Mesenchymal stem cell (in vitro differentiated cells and primary cell): ENCODE data around the gene CACNA1C.
A peak's percentile ranks its signal among the peaks of the same experiment; 100 is the strongest.

Source experiments
- DNase-seq: peaks from one replicate; pipeline ENCODE4 v3.0.0-alpha.2; 2013
- H2AFZ ChIP-seq: one replicate; pipeline ENCODE4 v1.6.1; 2013; ENCODE audit warnings: low read depth, mild to moderate bottlenecking, control low read depth, inconsistent platforms, low read length, moderate library complexity
- H2AK5ac ChIP-seq: 2 replicates; pipeline ENCODE4 v1.6.1; 2013; ENCODE audit warnings: low read length, moderate library complexity, mild to moderate bottlenecking, inconsistent platforms; ENCODE audit not compliant: severe bottlenecking
- H2BK120ac ChIP-seq: one replicate; pipeline ENCODE4 v1.6.1; 2013; ENCODE audit warnings: low read depth, mild to moderate bottlenecking, inconsistent platforms, low read length, moderate library complexity
- H2BK12ac ChIP-seq, 2 experiments: one replicate each; pipeline ENCODE4 v1.6.1; 2013; ENCODE audit warnings: inconsistent platforms in 2 of 2, low read length in 2 of 2, mild to moderate bottlenecking in 2 of 2, moderate library complexity in 2 of 2, control low read depth in 1 of 2
- H2BK15ac ChIP-seq: one replicate; pipeline ENCODE4 v1.6.1; 2013; ENCODE audit warnings: mild to moderate bottlenecking, low read depth, inconsistent platforms; ENCODE audit not compliant: poor library complexity, severe bottlenecking
- H2BK5ac ChIP-seq: 2 replicates; pipeline ENCODE4 v1.6.1; 2013; ENCODE audit warnings: low read depth, mild to moderate bottlenecking, low read length, control low read depth, inconsistent platforms; ENCODE audit not compliant: poor library complexity, severe bottlenecking
- H3K14ac ChIP-seq, 2 experiments: one replicate each; pipeline ENCODE4 v1.6.1; 2013; ENCODE audit warnings: inconsistent platforms in 2 of 2, low read length in 2 of 2, control low read depth in 1 of 2, mild to moderate bottlenecking in 1 of 2, moderate library complexity in 1 of 2
- H3K18ac ChIP-seq, 2 experiments: one replicate each; pipeline ENCODE4 v1.6.1; 2013; ENCODE audit warnings: inconsistent platforms in 2 of 2, low read length in 2 of 2, control low read depth in 1 of 2, low read depth in 1 of 2, mild to moderate bottlenecking in 1 of 2
- H3K23ac ChIP-seq, 2 experiments: one replicate each; pipeline ENCODE4 v1.6.1; 2013; ENCODE audit warnings: inconsistent platforms in 2 of 2, low read length in 2 of 2, mild to moderate bottlenecking in 2 of 2, moderate library complexity in 2 of 2, control low read depth in 1 of 2
- H3K27ac ChIP-seq: 2 replicates; pipeline ENCODE4 v1.5.1; 2013; ENCODE audit warnings: mild to moderate bottlenecking, moderate library complexity, low read length, control low read depth, inconsistent platforms; ENCODE audit not compliant: poor library complexity, severe bottlenecking
- H3K27me3 ChIP-seq, 2 experiments: 2 replicates each; pipeline versions ENCODE4 v1.6.1 to v1.7.0; 2013; ENCODE audit warnings: low read length in 2 of 2, mild to moderate bottlenecking in 2 of 2, moderate library complexity in 2 of 2, control low read depth in 1 of 2, inconsistent platforms in 1 of 2; ENCODE audit not compliant: control insufficient read depth in 1 of 2, insufficient read depth in 1 of 2
- H3K36me3 ChIP-seq, 2 experiments: 2 replicates each; pipeline versions ENCODE4 v1.6.1 to v1.7.0; 2013; ENCODE audit warnings: low read length in 2 of 2, control low read depth in 1 of 2, inconsistent platforms in 1 of 2, low read depth in 1 of 2, mild to moderate bottlenecking in 1 of 2; ENCODE audit not compliant: insufficient read depth in 2 of 2, control insufficient read depth in 1 of 2
- H3K4ac ChIP-seq, 2 experiments: one replicate each; pipeline ENCODE4 v1.6.1; 2013; ENCODE audit warnings: inconsistent platforms in 2 of 2, low read length in 2 of 2, mild to moderate bottlenecking in 2 of 2, moderate library complexity in 2 of 2, control low read depth in 1 of 2, low read depth in 1 of 2
- H3K4me1 ChIP-seq: 2 replicates; pipeline ENCODE4 v1.6.1; 2013; ENCODE audit warnings: low read depth, low read length, control low read depth; ENCODE audit not compliant: control insufficient read depth, insufficient read depth
- H3K4me2 ChIP-seq: 2 replicates; pipeline ENCODE4 v1.6.1; 2013; ENCODE audit warnings: low read length, mild to moderate bottlenecking, inconsistent platforms; ENCODE audit not compliant: poor library complexity, severe bottlenecking
- H3K4me3 ChIP-seq, 2 experiments: 2 replicates each; pipeline versions ENCODE4 v1.5.1 to v1.7.0; 2013; ENCODE audit warnings: low read length in 2 of 2, mild to moderate bottlenecking in 2 of 2, control low read depth in 1 of 2, low read depth in 1 of 2; ENCODE audit not compliant: insufficient read depth in 1 of 2
- H3K79me1 ChIP-seq: replicated peaks from 2 replicates; pipeline ENCODE4 v1.6.1; 2013; ENCODE audit warnings: mild to moderate bottlenecking, control low read depth, low read length, inconsistent platforms; ENCODE audit not compliant: poor library complexity, severe bottlenecking
- H3K9ac ChIP-seq: 2 replicates; pipeline ENCODE4 v1.7.0; 2013; ENCODE audit warnings: mild to moderate bottlenecking, low read length, moderate library complexity
- H3K9me3 ChIP-seq: 2 replicates; pipeline ENCODE4 v1.7.0; 2013; ENCODE audit warnings: mild to moderate bottlenecking, low read length; ENCODE audit not compliant: control insufficient read depth
- H4K8ac ChIP-seq: one replicate; pipeline ENCODE4 v1.6.1; 2013; ENCODE audit warnings: inconsistent platforms, mild to moderate bottlenecking, low read length, moderate library complexity
- H4K91ac ChIP-seq: one replicate; pipeline ENCODE4 v1.6.1; 2013; ENCODE audit warnings: mild to moderate bottlenecking, low read length, inconsistent platforms
- WGBS: methylation state at CpG from one replicate; pipeline ENCODE4 v1.1.7; 2013; ENCODE audit warnings: mixed read lengths; 5-methylcytosine and 5-hydroxymethylcytosine counted together

Gene CACNA1C

GRCh38 chr12:2192231-2192630, 139.4 kb downstream of the CACNA1C start:
- no peak overlapping the region for H3K9ac ChIP-seq
- no peak overlapping the region for H2AFZ ChIP-seq
- H3K4ac ChIP-seq, result no peak overlapping the region
- H3K23ac ChIP-seq, result no peak overlapping the region
- H3K79me1 ChIP-seq, result no peaks in the 10 kb centered on the region
- no peak overlapping the region for H2BK5ac ChIP-seq
- H3K14ac ChIP-seq, result no peak overlapping the region
- peaks cover 12% of the 10 kb centered on the region for H3K4me1 ChIP-seq
- H2AK5ac ChIP-seq, result no peak overlapping the region
- peak overlapping the region in 1 of 2 experiments; percentile 44 for H2BK12ac ChIP-seq
- H2BK15ac ChIP-seq, result no peak overlapping the region
- no peaks in the 10 kb centered on the region for H3K27me3 ChIP-seq
- H3K9me3 ChIP-seq, result no peaks in the 10 kb centered on the region
- no peak overlapping the region for H3K4me2 ChIP-seq
- H3K27ac ChIP-seq, result no peak overlapping the region
- H3K36me3 ChIP-seq, result peaks cover 6 to 16% of the 10 kb centered on the region in 2 experiments
- DNase-seq, result no peak
- no peak overlapping the region for H4K8ac ChIP-seq
- H2BK120ac ChIP-seq, result no peak overlapping the region
- H3K18ac ChIP-seq, result no peak overlapping the region
- WGBS, result 87% methylated on average over 9 of the region's 10 CpGs
- H4K91ac ChIP-seq, result no peak overlapping the region
- H3K4me3 ChIP-seq, result no peak overlapping the region

DNA sequence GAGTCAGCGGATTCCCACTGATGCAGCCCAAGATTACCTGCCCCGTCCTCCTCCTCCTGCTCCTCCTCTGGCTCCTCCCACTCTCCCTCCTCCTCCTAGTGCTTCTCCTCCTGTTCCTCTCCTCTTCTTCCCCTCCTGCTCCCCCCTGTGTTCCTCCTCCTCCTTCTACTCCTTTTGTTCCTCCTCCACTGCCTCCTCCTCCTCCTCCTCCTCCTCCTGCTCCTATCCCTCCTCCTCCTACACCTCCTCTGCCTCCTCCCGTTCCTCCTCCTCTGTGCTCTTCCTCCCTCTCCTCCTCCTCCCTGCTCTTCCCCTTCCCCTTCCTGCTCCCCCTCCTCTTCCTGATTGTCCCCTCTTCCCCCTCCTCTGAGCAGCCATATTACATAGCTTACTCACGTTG, 141.3 kb downstream of the CACNA1C start:
- WGBS, result 40% methylated on average over 4 of the region's 4 CpGs
- no peak overlapping the region for H3K4me2 ChIP-seq
- no peaks in the 10 kb centered on the region for H3K27me3 ChIP-seq
- peak overlapping the region in 1 of 2 experiments; percentile 59 for H3K14ac ChIP-seq
- H3K4me1 ChIP-seq, result peaks cover 19% of the 10 kb centered on the region
- H4K8ac ChIP-seq, result peak overlapping the region; percentile 68
- H3K9me3 ChIP-seq, result no peaks in the 10 kb centered on the region
- H2AFZ ChIP-seq, result no peak overlapping the region
- no peak overlapping the region for H3K4ac ChIP-seq
- H2AK5ac ChIP-seq, result no peak overlapping the region
- no peaks in the 10 kb centered on the region for H3K79me1 ChIP-seq
- H4K91ac ChIP-seq, result peak overlapping the region; percentile 88
- H2BK15ac ChIP-seq, result no peak overlapping the region
- DNase-seq, result no peak
- peak overlapping the region; percentile 56 to 86 for H3K18ac ChIP-seq
- no peak overlapping the region for H3K9ac ChIP-seq
- no peak overlapping the region for H3K27ac ChIP-seq
- H3K36me3 ChIP-seq, result peaks cover 6 to 16% of the 10 kb centered on the region in 2 experiments
- no peak overlapping the region for H3K4me3 ChIP-seq
- peak overlapping the region; percentile 28 to 85 for H2BK12ac ChIP-seq
- H3K23ac ChIP-seq, result no peak overlapping the region
- H2BK5ac ChIP-seq, result no peak overlapping the region
- no peak overlapping the region for H2BK120ac ChIP-seq

- no peak overlapping the region for H2BK5ac ChIP-seq
- peaks cover 21% of the 10 kb centered on the region for H3K4me1 ChIP-seq
- no peaks in the 10 kb centered on the region for H3K9me3 ChIP-seq
- no peak overlapping the region for H2BK15ac ChIP-seq
- no peak overlapping the region for H4K91ac ChIP-seq
- H3K9ac ChIP-seq, result no peak overlapping the region
- no peak overlapping the region for H2BK120ac ChIP-seq
- H3K36me3 ChIP-seq, result peaks cover 6 to 16% of the 10 kb centered on the region in 2 experiments
- no peak overlapping the region for H2AK5ac ChIP-seq
- no peak overlapping the region for H3K23ac ChIP-seq
- H3K14ac ChIP-seq, result peak overlapping the region in 1 of 2 experiments; percentile 1
- DNase-seq, result peak; percentile 12
- no peak overlapping the region for H3K4me3 ChIP-seq
- WGBS, result 50% methylated on average over 4 of the region's 4 CpGs
- no peak overlapping the region for H3K4ac ChIP-seq
- peak overlapping the region; percentile 23 to 60 for H2BK12ac ChIP-seq
- H3K27ac ChIP-seq, result no peak overlapping the region
- H3K27me3 ChIP-seq, result no peaks in the 10 kb centered on the region
- no peak overlapping the region for H3K4me2 ChIP-seq
- no peaks in the 10 kb centered on the region for H3K79me1 ChIP-seq
- H2AFZ ChIP-seq, result no peak overlapping the region
- peak overlapping the region; percentile 16 to 56 for H3K18ac ChIP-seq
- peak overlapping the region; percentile 87 for H4K8ac ChIP-seq
These were observed 141.8 kb downstream of the CACNA1C start for GRCh38 chr12:2194571-2194970.

- peak overlapping the region; percentile 74 to 75 for H3K18ac ChIP-seq
- peaks cover 21% of the 10 kb centered on the region for H3K4me1 ChIP-seq
- no peak overlapping the region for H2BK120ac ChIP-seq
- H3K27me3 ChIP-seq, result no peaks in the 10 kb centered on the region
- peak overlapping the region; percentile 24 to 95 for H2BK12ac ChIP-seq
- peak overlapping the region; percentile 44 for H2BK15ac ChIP-seq
- no peak overlapping the region for H4K8ac ChIP-seq
- peaks cover 6 to 16% of the 10 kb centered on the region in 2 experiments for H3K36me3 ChIP-seq
- H3K14ac ChIP-seq, result no peak overlapping the region
- no peaks in the 10 kb centered on the region for H3K79me1 ChIP-seq
- H3K27ac ChIP-seq, result no peak overlapping the region
- H3K23ac ChIP-seq, result no peak overlapping the region
- H2BK5ac ChIP-seq, result no peak overlapping the region
- WGBS, result 71% methylated on average over 5 of the region's 5 CpGs
- no peak overlapping the region for H2AK5ac ChIP-seq
- no peak for DNase-seq
- H3K4me2 ChIP-seq, result no peak overlapping the region
- H3K4ac ChIP-seq, result no peak overlapping the region
- no peak overlapping the region for H3K9ac ChIP-seq
- H2AFZ ChIP-seq, result no peak overlapping the region
- H3K9me3 ChIP-seq, result no peaks in the 10 kb centered on the region
- H3K4me3 ChIP-seq, result no peak overlapping the region
- no peak overlapping the region for H4K91ac ChIP-seq
These were observed 142.3 kb downstream of the CACNA1C start for GRCh38 chr12:2195085-2195484.
